HTERT RPE-1 (cell line): ENCODE results near the gene EID3.

ENCODE experiments used
- in situ Hi-C: fragments of 300-500 bp; cut with MboI; formaldehyde crosslinking; loops from 4 replicates; pipeline ENCODE4 v1.14.3; 2020; ENCODE audit warnings: low sequenced_read_pairs

EID3 gene

GRCh38 chr12:104353012-104353981, 49.8 kb downstream of the EID3 start:
- in situ Hi-C loops = no loop called here

GRCh38 chr12:104354167-104354867, 50.8 kb downstream of the EID3 start:
- in situ Hi-C loops = no loop called here
